GM12878 (cell line): ENCODE results near the gene MYBL2. TPM values are rescaled to one million over a fixed set of nuclear protein-coding genes. Genes with fewer than 3 reads are reported as not detected.
A peak's percentile ranks its signal among the peaks of the same experiment; 100 is the strongest.

Experiments
- ATAC-seq: fragments of 200-7000 bp; cut with Tn5 transposase; 3 replicates; pipeline ENCODE4 v1.9.1; 2020; ENCODE audit warnings: mild to moderate bottlenecking, moderate library complexity
- BruUV-seq: library from RNA; stranded (reverse); fragments of 400-500 nt; replicated peaks from 2 replicates; lab custom pipeline; 2021; lab: Mats Ljungman, UMichigan
- CTCF ChIA-PET: fragments of 300-600 bp; sonication (Branson Sonifier 250); formaldehyde crosslinking; extraction: SDS; loops from one replicate; lab custom pipeline; 2021; ENCODE audit warnings: inconsistent platforms; lab: Yijun Ruan, JAX
- POLR2A ChIA-PET: fragments of 350-600 bp; formaldehyde crosslinking; extraction: SDS; loops from one replicate; lab custom pipeline; 2021; ENCODE audit warnings: inconsistent platforms; lab: Charles Lee
- RAD21 ChIA-PET: fragments of 300-600 bp; sonication (Branson Sonifier 250); formaldehyde crosslinking; loops from one replicate; lab custom pipeline; 2023; ENCODE audit warnings: antibody characterized with exemption; ENCODE audit not compliant: unreplicated experiment; lab: Charles Lee
- SMC1A ChIA-PET: fragments of 300-600 bp; sonication (Branson Sonifier 250); formaldehyde crosslinking; loops from one replicate; lab custom pipeline; 2023; ENCODE audit not compliant: unreplicated experiment, uncharacterized antibody; lab: Charles Lee
- DNase-seq: peaks from one replicate; pipeline ENCODE4 v3.0.0-alpha.2; 2011; ENCODE audit warnings: low read depth, low spot score
- FAIRE-seq: peaks from 3 replicates; lab custom pipeline; 2011; peaks lifted over from hg19 to GRCh38; lab: Jason Lieb, UNC
- H2AFZ ChIP-seq: 2 replicates; pipeline ENCODE4 v1.6.0; 2011; ENCODE audit warnings: low read depth, low read length, control low read depth; ENCODE audit not compliant: control insufficient read depth
- H3K27ac ChIP-seq: 2 replicates; pipeline ENCODE4 v1.5.1; 2011; ENCODE audit warnings: control low read depth; ENCODE audit not compliant: control insufficient read depth, insufficient read depth
- H3K27me3 ChIP-seq, 2 experiments: replicated peaks in 1 of 2; 2 replicates each; pipeline versions ENCODE4 v1.6.0 to v1.6.1; 2011; ENCODE audit warnings: low read length in 1 of 2; ENCODE audit not compliant: control insufficient read depth in 2 of 2, insufficient read depth in 2 of 2
- H3K36me3 ChIP-seq, 2 experiments: 2 replicates each; pipeline ENCODE4 v1.5.1; 2011; ENCODE audit warnings: low read length in 1 of 2; ENCODE audit not compliant: control insufficient read depth in 2 of 2, insufficient read depth in 2 of 2
- H3K4me1 ChIP-seq: 2 replicates; pipeline ENCODE4 v1.6.1; 2011; ENCODE audit warnings: mild to moderate bottlenecking, low read length, moderate library complexity, mixed read lengths; ENCODE audit not compliant: control insufficient read depth, insufficient read depth
- H3K4me2 ChIP-seq: 2 replicates; pipeline ENCODE4 v1.6.0; 2011; ENCODE audit warnings: control low read depth; ENCODE audit not compliant: control insufficient read depth, insufficient read depth
- H3K4me3 ChIP-seq: fragments of 200-600 bp; sonication (generic); 2 replicates; pipeline ENCODE4 v1.5.1; 2016
- H3K79me2 ChIP-seq: 2 replicates; pipeline ENCODE4 v1.6.0; 2011; ENCODE audit warnings: low read length; ENCODE audit not compliant: control insufficient read depth, insufficient read depth
- H3K9ac ChIP-seq: 2 replicates; pipeline ENCODE4 v1.8.0; 2011; ENCODE audit warnings: low read length, control low read depth, mixed read lengths; ENCODE audit not compliant: control insufficient read depth, insufficient read depth
- H3K9me3 ChIP-seq: replicated peaks from 3 replicates; pipeline ENCODE4 v1.5.1; 2011; ENCODE audit warnings: mild to moderate bottlenecking, low read length; ENCODE audit not compliant: control insufficient read depth, insufficient read depth
- H4K20me1 ChIP-seq: 2 replicates; pipeline ENCODE4 v1.6.0; 2011; ENCODE audit not compliant: control insufficient read depth, insufficient read depth
- CREB1 ChIP-seq: IDR thresholded peaks from 2 replicates; pipeline ENCODE4 v1.6.1; 2012; ENCODE audit warnings: low read depth, mild to moderate bottlenecking, inconsistent platforms
- CTCF ChIP-seq, 3 experiments: IDR thresholded peaks in 2 of 3; conservative IDR thresholded peaks in 1 of 3; 2 replicates each; pipeline ENCODE4 v1.5.1; 2011; ENCODE audit warnings: low read depth in 3 of 3, low read length in 3 of 3, mild to moderate bottlenecking in 3 of 3, control low read depth in 2 of 3, moderate library complexity in 2 of 3, inconsistent platforms in 1 of 3, mixed read lengths in 1 of 3; ENCODE audit not compliant: control insufficient read depth in 2 of 3, insufficient read depth in 1 of 3; ENCODE audit errors: extremely low read depth in 1 of 3
- EED ChIP-seq: sonication (generic); IDR thresholded peaks from 2 replicates; pipeline ENCODE4 v1.6.1; 2016; ENCODE audit warnings: antibody characterized with exemption, low read depth
- PKNOX1 ChIP-seq: fragments of 450-650 bp; IDR thresholded peaks from 2 replicates; pipeline ENCODE4 v1.6.1; 2016; ENCODE audit warnings: mild to moderate bottlenecking
- RAD21 ChIP-seq: IDR thresholded peaks from 2 replicates; pipeline ENCODE4 v1.6.1; 2011; ENCODE audit warnings: mild to moderate bottlenecking, low read depth, low read length, moderate library complexity; ENCODE audit not compliant: insufficient read depth
- RUNX3 ChIP-seq: IDR thresholded peaks from 2 replicates; pipeline ENCODE4 v1.6.1; 2012; ENCODE audit warnings: low read length, inconsistent platforms
- SMC3 ChIP-seq: IDR thresholded peaks from 2 replicates; pipeline ENCODE4 v1.6.1; 2011; ENCODE audit warnings: low read length, improper control_type of control experiment, borderline replicate concordance
- YY1 ChIP-seq: IDR thresholded peaks from 2 replicates; pipeline ENCODE4 v1.6.1; 2011; ENCODE audit warnings: low read depth, mild to moderate bottlenecking, low read length
- ZBTB33 ChIP-seq: fragments of 450-650 bp; IDR thresholded peaks from 2 replicates; pipeline ENCODE4 v1.6.1; 2017; ENCODE audit warnings: mild to moderate bottlenecking
- WGBS: methylation state at CpG from one replicate; pipeline ENCODE4 v1.1.6; 2016; ENCODE audit warnings: low lambda C conversion rate; ENCODE audit not compliant: insufficient replicate concordance, insufficient coverage; ENCODE audit errors: missing lambda C conversion rate; 5-methylcytosine and 5-hydroxymethylcytosine counted together
- in situ Hi-C: fragments of 300-500 bp; cut with MboI; formaldehyde crosslinking; loops from 9 replicates; pipeline ENCODE4 v1.14.3; 2018; ENCODE audit warnings: mixed read lengths
- intact Hi-C: fragments of 100-400 bp; cut with micrococcal nuclease; formaldehyde crosslinking; loops from one replicate; pipeline ENCODE4 v1.14.2; 2022; ENCODE audit not compliant: unreplicated experiment
- polyA plus RNA-seq, 11 experiments: library from polyadenylated mRNA; depleted of rRNA in 4 of 11; unstranded in 6 of 11; stranded (reverse) in 5 of 11; fragments of >200 nt; fragmentation: Nextera tagmentation in 4 of 11; fragmentation: Illumina TruSeq in 1 of 11; extraction: Ambion mirVana in 4 of 11; extraction: Trizol in 1 of 11; gene quantifications; 1 replicate in 1 of 11; 2 replicates in 10 of 11; pipeline versions ENCODE4 v1.2.1 to v1.2.3, GENCODE V29; 2011 to 2016; ENCODE audit warnings: inconsistent platforms in 2 of 11, missing spikeins in 2 of 11, low read depth in 1 of 11
- total RNA-seq, 4 experiments: library from RNA; depleted of rRNA in 3 of 4; stranded (reverse); fragments of >200 nt in 3 of 4; fragmentation: Illumina TruSeq in 1 of 4; extraction: Trizol in 1 of 4; gene quantifications; 2 replicates each; pipeline versions ENCODE4 v1.2.1 to v1.2.3, GENCODE V29; 2013 to 2021

The MYBL2 gene
- total and polyA plus RNA-seq, 10 of the 15 experiments (the other 5 are each of a cell fraction or from before 2014, with no cell fraction given) = 4.5 to 213 (median 74.2) TPM

GRCh38 chr20:43691928-43692524, 25.1 kb downstream of the MYBL2 start:
- no peak overlapping the region; the same call in 1 of the 2 replicates for H2AFZ ChIP-seq
- WGBS = 95% methylated on average over 5 of the region's 5 CpGs
- peak; percentile 74 to 79 (median 76) for TF ChIP-seq CTCF (IDR thresholded peaks at IDR 0.05 in 2 of 3, conservative IDR thresholded peaks at IDR 0.05 in 1 of 3; ENCODE audit: control insufficient read depth in 2 of 3, extremely low read depth in 1 of 3, insufficient read depth in 1 of 3, low read depth in 3 of 3, low read length in 3 of 3)
- TF ChIP-seq RAD21 = peak; percentile 88
- 0 out of 2 replicates have a peak, but pooled peaks have one; percentile 17 for TF ChIP-seq RUNX3
- TF ChIP-seq YY1 = peak; percentile 83
- TF ChIP-seq EED = no peak
- no peak for TF ChIP-seq ZBTB33
- no peak for TF ChIP-seq PKNOX1
- TF ChIP-seq CREB1 = no peak
- peak; percentile 93 for TF ChIP-seq SMC3
- no peaks in the 10 kb centered on the region for H3K27me3 ChIP-seq
- H3K9ac ChIP-seq = no peak overlapping the region
- no peak overlapping the region for H3K27ac ChIP-seq
- RAD21 ChIA-PET = interaction anchor here (0.6 to 3.5 kb wide), 20 partner anchors 11 to 498 kb away, joined by 3 to 62 read pairs (median 4); partner anchors contain the start of gene IFT52
- POLR2A ChIA-PET = interaction anchor here (0.6 to 1.4 kb wide), 3 partner anchors 14 to 154 kb away, joined by 3 to 4 read pairs (median 3); no protein-coding TSS in a partner anchor
- no peaks in the 10 kb centered on the region for H4K20me1 ChIP-seq
- H3K79me2 ChIP-seq = no peaks in the 10 kb centered on the region
- H3K4me1 ChIP-seq = no peaks in the 10 kb centered on the region
- FAIRE-seq (peak; percentile 76), DNase-seq (no peak), ATAC-seq (peak; percentile 98)
- H3K4me2 ChIP-seq = no peak overlapping the region
- H3K4me3 ChIP-seq = no peak overlapping the region
- CTCF ChIA-PET = interaction anchor here (0.6 to 3.4 kb wide), 45 partner anchors 9 to 591 kb away, joined by 3 to 100 read pairs (median 4); partner anchors contain the start of genes IFT52 and SRSF6
- in situ Hi-C loops (loop anchor here (5.0 kb wide), 1 partner anchor 155 kb away; no protein-coding TSS in a partner anchor), intact Hi-C loops (loop anchor here (1.0 to 5.0 kb wide), 2 partner anchors 154 to 245 kb away; no protein-coding TSS in a partner anchor)
- H3K36me3 ChIP-seq = peaks cover 12 to 13% of the 10 kb centered on the region in 2 experiments; a peak in 3 of 4 replicates
- SMC1A ChIA-PET = interaction anchor here (0.7 to 6.5 kb wide), 21 partner anchors 11 to 498 kb away, joined by 3 to 70 read pairs (median 5); no protein-coding TSS in a partner anchor
- BruUV-seq = no TSS peak
- H3K9me3 ChIP-seq = no peaks in the 10 kb centered on the region
